ENCODE measurements around the gene RNF130. TPM values are rescaled to one million over a fixed set of nuclear protein-coding genes. Genes with fewer than 3 reads are reported as not detected.

Gene RNF130
- total RNA-seq, 6 experiments from 2014 or later, result 66.7 to 119 (median 89.9) TPM

- ATAC-seq (no peak), DNase-seq (peak in 2 of 3 donors; percentile 7 to 31)
- intact Hi-C loops (cut with DNase I), result no loop called here
- Histone ChIP-seq H3K4me3 (no peak overlapping the region), H3K27me3 (no peaks in the 10 kb centered on the region), H3K27ac (no peak overlapping the region), H3K4me1 (no peaks in the 10 kb centered on the region), H3K9me3 (no peaks in the 10 kb centered on the region), H3K36me3 (no peaks in the 10 kb centered on the region)
- 76% methylated on average over 7 of the region's 23 CpGs for WGBS (ENCODE audit: insufficient coverage, low coverage, low lambda C conversion rate, missing lambda C conversion rate)
- TF ChIP-seq POLR2A (IDR thresholded peaks at IDR 0.05) (no peak), CTCF (IDR thresholded peaks at IDR 0.05) (no peak)
Observed at GRCh38 chr5:180114304-180115003, 42.9 kb upstream of the RNF130 start.

GRCh38 chr5:180113660-180114303 lies 42.2 kb upstream of the RNF130 start:
- no peak for TF ChIP-seq CTCF (IDR thresholded peaks at IDR 0.05)
- TF ChIP-seq POLR2A (IDR thresholded peaks at IDR 0.05), result no peak
- DNase-seq (peak; percentile 9 to 43 (median 41)), ATAC-seq (no peak)
- Histone ChIP-seq H3K27me3 (no peaks in the 10 kb centered on the region), H3K9me3 (no peaks in the 10 kb centered on the region), H3K36me3 (no peaks in the 10 kb centered on the region), H3K4me3 (no peak overlapping the region), H3K4me1 (no peaks in the 10 kb centered on the region), H3K27ac (no peak overlapping the region)
- 86% methylated on average over 16 of the region's 23 CpGs for WGBS (ENCODE audit: insufficient coverage, low coverage, low lambda C conversion rate, missing lambda C conversion rate)
- intact Hi-C loops (cut with DNase I), result no loop called here

DNA sequence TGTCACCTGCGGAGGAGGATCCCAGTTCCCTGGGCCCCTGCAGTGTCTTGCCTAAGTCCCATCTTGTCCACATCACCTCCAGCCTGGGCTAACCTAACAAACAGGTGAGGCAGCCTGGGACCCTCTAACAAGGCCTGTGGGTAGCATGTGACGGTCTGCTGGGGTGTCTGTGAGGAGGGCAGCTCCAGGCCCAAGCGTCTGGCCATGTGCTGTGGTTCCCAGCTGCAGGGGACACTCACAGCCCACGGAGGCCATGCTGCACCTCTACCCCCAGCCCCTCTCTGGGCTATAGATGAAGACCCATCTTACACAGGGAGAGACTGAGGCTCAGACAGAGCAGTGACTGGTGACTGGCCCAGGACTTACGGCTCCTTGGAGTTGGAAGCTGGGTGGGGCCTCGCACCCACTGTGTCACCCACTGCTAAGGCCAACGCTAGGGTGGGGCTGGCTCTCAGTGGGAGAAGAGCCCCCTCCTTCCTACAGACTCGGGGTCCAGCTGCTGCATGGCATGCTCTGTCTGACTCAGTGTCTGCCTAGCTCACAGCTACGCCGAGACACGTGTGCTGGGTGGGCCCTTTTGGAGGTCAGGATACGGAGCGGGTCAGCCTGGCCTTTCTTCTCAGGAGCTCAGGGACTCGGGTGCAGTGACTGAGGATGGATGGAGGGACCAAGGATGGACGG lies 40.8 kb upstream of the RNF130 start:
- intact Hi-C loops (cut with DNase I), result no loop called here
- TF ChIP-seq CTCF (IDR thresholded peaks at IDR 0.05) (no peak), POLR2A (IDR thresholded peaks at IDR 0.05) (no peak)
- WGBS (ENCODE audit: insufficient coverage, low coverage, low lambda C conversion rate, missing lambda C conversion rate), result 50% methylated on average over 2 of the region's 15 CpGs
- Histone ChIP-seq H3K9me3 (peaks cover 0 to 2% (median under 1%) of the 10 kb centered on the region in 4 donors), H3K27me3 (no peaks in the 10 kb centered on the region), H3K36me3 (no peaks in the 10 kb centered on the region), H3K27ac (no peak overlapping the region), H3K4me1 (no peaks in the 10 kb centered on the region), H3K4me3 (no peak overlapping the region)
- DNase-seq (peak in 1 of 3 donors; percentile 6), ATAC-seq (no peak)

- DNase-seq (no peak), ATAC-seq (no peak)
- intact Hi-C loops (cut with DNase I), result no loop called here
Observed at GRCh38 chr5:180111273-180112002, 39.9 kb upstream of the RNF130 start.

More at GRCh38 chr5:180111273-180112002, 39.9 kb upstream of the RNF130 start:
- TF ChIP-seq POLR2A (IDR thresholded peaks at IDR 0.05) (no peak), CTCF (IDR thresholded peaks at IDR 0.05) (no peak)
- no peaks in the 10 kb centered on the region for H3K36me3 ChIP-seq
- no peaks in the 10 kb centered on the region for H3K4me1 ChIP-seq
- H3K4me3 ChIP-seq, result no peak overlapping the region
- no peaks in the 10 kb centered on the region for H3K27me3 ChIP-seq
- H3K9me3 ChIP-seq, result peaks cover 0 to 8% (median 3%) of the 10 kb centered on the region in 4 donors
- no peak overlapping the region for H3K27ac ChIP-seq
- WGBS (ENCODE audit: insufficient coverage, low coverage, low lambda C conversion rate, missing lambda C conversion rate), result no CpG with 5 or more reads among the region's 7 CpGs
